Measurements from ENCODE around the gene SS18L1. TPM values are rescaled to one million over a fixed set of nuclear protein-coding genes. Genes with fewer than 3 reads are reported as not detected.

SS18L1 gene
- total and polyA plus RNA-seq, 10 of the 15 experiments (the other 5 are each of a cell fraction or from before 2014, with no cell fraction given), result 1.8 to 20.0 (median 6.6) TPM

DNA sequence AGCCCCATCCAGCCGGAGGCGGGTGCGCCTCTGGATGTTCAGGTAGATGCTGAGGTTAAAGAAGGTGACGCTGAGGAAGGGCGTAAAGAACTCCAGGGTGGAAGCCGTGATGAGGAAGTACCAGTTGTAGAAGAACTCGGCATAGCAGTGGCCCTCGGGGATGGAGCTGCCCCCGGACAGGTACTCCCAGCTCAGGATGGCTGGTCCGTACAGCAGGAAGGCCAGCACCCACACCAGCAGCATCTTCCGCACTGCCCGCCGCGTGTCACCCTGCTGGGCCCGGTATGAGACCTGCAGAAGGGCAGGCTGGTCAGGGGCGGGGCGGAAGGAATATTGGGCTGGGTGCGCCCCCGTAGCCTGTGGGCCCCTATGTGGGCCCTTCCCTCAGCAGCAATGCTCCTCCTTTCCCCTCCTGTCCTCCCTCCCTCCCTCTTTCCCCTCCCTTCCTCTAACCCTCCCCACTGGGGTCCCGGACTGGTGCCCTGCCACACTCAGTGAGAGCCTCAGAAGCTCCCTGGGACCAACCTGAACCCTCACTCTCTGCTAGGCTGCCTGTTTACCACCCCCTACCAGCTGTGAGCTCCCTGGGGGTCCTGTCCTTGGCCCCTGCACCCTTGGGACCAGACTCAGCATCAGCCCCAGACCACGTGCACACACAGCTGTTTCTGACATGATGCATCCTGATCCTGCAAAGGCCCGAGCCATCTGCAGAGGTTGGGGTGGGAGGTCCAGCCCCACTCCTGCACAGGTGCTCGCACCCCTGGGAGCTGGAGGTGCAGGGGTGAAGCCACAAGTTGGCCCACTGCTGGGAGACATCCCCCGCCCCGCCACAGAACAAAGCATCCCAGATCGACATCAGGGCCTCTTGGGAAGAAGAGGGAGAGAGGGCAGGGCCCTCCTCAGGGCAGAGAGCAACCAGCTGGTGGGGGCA is 73.3 kb downstream of the SS18L1 start:
- RAD21 ChIA-PET (ENCODE audit: unreplicated experiment), result no interaction called here
- Histone ChIP-seq H3K9me3 (replicated peaks; ENCODE audit: control insufficient read depth, insufficient read depth, low read length) (no peaks in the 10 kb centered on the region), H3K4me3 (no peak overlapping the region), H3K9ac (ENCODE audit: control insufficient read depth, insufficient read depth, low read length) (no peak overlapping the region), H3K27ac (ENCODE audit: control insufficient read depth, insufficient read depth) (no peak overlapping the region), H3K27me3 (replicated peaks in 1 of 2; ENCODE audit: control insufficient read depth in 2 of 2, insufficient read depth in 2 of 2, low read length in 1 of 2) (peaks cover 1 to 10% of the 10 kb centered on the region in 2 experiments; a peak in 3 of 4 replicates), H2AFZ (ENCODE audit: control insufficient read depth, low read depth, low read length) (no peak overlapping the region), H3K79me2 (ENCODE audit: control insufficient read depth, insufficient read depth, low read length) (no peaks in the 10 kb centered on the region), H3K4me1 (ENCODE audit: control insufficient read depth, insufficient read depth, low read length) (no peaks in the 10 kb centered on the region), H3K4me2 (ENCODE audit: control insufficient read depth, insufficient read depth) (no peak overlapping the region), H3K36me3 (ENCODE audit: control insufficient read depth in 2 of 2, insufficient read depth in 2 of 2, low read length in 1 of 2) (no peaks in the 10 kb centered on the region), H4K20me1 (ENCODE audit: control insufficient read depth, insufficient read depth) (no peaks in the 10 kb centered on the region; the same call in 1 of the 2 replicates)
- FAIRE-seq, result no peak
- CTCF ChIA-PET, result no interaction called here
- POLR2A ChIA-PET, result no interaction called here
- 37% methylated on average over 22 of the region's 26 CpGs for WGBS (ENCODE audit: insufficient coverage, insufficient replicate concordance, low lambda C conversion rate, missing lambda C conversion rate)
- intact Hi-C loops (cut with micrococcal nuclease; ENCODE audit: unreplicated experiment), result no loop called here
- no peak for ATAC-seq
- SMC1A ChIA-PET (ENCODE audit: uncharacterized antibody, unreplicated experiment), result no interaction called here
- no peak for TF ChIP-seq ZZZ3 (IDR thresholded peaks at IDR 0.05; ENCODE audit: control insufficient read depth, insufficient read length, low read depth)
- TF ChIP-seq FOXK2 (IDR thresholded peaks at IDR 0.05), result no peak
- TF ChIP-seq HDAC2 (IDR thresholded peaks at IDR 0.05), result no peak
- TF ChIP-seq CHD4 (IDR thresholded peaks at IDR 0.05), result no peak
- no peak for TF ChIP-seq ESRRA (IDR thresholded peaks at IDR 0.05; ENCODE audit: low read length)
- TF ChIP-seq ZNF622 (IDR thresholded peaks at IDR 0.05), result no peak
- no TSS peak for BruUV-seq (replicated peaks)
- DNase-seq (ENCODE audit: low read depth, low spot score), result no peak
- in situ Hi-C loops (cut with MboI), result no loop called here
